ENCODE data around the gene PICK1.

DNA sequence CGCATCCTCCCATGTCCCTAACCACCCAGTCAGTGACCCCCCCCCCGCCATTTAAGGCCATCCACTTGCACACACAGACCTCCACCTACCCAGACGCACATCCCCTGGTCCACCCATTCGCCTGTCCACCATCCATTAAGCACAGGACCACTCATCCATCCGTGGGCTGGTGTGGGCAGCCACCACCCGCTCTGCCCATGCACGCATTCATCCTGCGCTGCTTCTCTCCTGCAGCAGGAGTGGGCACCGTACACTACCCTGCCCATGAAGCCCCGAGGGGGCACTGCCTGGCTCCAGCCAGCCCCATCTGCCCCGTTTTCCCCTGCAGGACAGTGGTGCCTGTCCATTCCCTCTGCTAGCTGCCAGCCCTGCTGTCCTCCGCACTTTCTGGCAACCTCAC lies 30.7 kb downstream of the PICK1 start:
- no peak for TF ChIP-seq CTCF (IDR thresholded peaks at IDR 0.05)
- no peak for TF ChIP-seq POLR2AphosphoS5 (IDR thresholded peaks at IDR 0.05)
- no peak for TF ChIP-seq POLR2A (IDR thresholded peaks at IDR 0.05)
